ENCODE results near the gene NUP155.
A peak's percentile ranks its signal among the peaks of the same experiment; 100 is the strongest.
"Not testable (repeated sequence)": the region's sequence is repeated elsewhere in the genome, so short reads cannot be mapped to it uniquely, and the experiment has no call there.

Gene NUP155

DNA sequence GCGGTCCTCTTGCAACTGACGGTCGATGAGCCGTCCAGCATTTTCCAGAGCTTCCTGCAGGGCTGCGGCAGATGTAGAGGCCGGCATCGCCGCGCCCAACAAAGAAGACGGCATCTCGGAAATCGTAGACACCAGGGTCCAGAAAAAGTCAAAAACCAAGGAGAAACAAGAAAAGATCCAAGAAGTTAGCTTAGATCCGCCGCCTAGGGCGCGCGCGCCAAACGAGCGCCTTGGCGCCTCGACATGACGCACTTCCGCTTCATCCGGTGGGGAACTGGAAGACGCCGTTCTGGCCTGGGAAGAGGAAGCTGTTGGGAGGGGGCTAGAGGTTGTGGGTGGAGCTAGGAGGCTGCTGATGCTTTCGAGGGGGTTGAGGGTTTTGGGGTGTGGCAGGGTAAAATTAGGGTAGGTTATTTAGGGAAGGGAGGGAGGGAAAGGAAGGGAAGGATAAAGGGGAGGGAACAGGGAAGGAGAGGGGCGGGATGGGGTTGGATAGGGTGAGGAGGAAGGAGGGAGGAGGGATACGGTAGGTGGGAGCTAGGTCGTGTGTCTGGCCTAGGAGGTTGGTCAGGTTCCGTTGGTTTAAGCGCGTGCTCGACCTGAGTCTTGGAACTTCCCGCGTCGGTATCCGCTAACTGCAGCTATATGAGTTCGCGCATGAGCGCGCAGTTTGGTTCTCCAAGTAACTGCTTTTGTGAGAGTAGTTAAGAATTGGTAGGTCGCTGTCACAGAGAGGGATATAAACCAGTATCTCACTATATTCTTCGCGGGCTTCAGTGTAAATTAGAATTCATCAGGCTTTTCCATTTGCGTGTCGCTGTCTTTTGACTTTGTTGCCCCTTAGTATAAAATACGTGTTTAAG is at the start of gene NUP155:
TSS of gene NUP155 (minus strand) at position 243 of the 863 bp plus-strand sequence. CDS start at position 114, 129 bp downstream.
- DNase-seq: peak; percentile 72 to 92

DNA sequence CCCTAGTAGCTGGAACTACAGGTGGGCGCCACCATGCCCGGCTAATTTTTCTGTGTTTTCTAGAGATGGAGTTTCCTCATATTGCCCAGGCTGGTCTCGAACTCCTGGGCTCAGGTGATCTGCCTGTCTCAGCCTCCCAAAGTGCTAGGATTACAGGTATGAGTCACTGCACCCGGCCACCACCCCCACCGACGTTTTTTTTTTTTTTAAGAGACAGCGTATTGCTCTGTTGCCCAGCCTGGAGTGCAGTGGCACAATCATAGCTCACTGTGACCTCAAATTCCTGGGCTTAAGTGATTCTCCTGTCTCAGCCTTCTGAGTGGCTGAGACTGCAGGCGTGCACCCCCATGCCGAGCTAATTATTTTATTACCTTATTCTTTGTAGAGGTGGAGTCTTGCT is 46.4 kb upstream of the NUP155 start:
- DNase-seq: no peak

DNA sequence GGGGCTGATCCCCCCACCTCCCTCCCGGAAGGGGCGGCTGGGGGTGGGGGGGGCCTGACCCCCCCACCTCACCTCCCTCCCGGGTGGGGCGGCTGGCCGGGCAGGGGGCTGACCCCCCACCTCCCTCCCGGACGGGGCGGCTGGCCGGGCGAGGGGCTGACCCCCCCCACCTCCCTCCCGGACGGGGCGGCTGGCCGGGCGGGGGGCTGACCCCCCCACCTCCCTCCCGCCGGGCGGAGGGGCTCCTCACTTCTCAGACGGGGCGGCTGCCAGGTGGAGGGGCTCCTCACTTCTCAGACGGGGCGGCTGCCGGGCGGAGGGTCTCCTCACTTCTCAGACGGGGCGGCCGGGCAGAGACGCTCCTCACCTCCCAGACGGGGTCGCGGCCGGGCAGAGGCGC is 44.5 kb upstream of the NUP155 start:
- not testable (repeated sequence) for DNase-seq

DNA sequence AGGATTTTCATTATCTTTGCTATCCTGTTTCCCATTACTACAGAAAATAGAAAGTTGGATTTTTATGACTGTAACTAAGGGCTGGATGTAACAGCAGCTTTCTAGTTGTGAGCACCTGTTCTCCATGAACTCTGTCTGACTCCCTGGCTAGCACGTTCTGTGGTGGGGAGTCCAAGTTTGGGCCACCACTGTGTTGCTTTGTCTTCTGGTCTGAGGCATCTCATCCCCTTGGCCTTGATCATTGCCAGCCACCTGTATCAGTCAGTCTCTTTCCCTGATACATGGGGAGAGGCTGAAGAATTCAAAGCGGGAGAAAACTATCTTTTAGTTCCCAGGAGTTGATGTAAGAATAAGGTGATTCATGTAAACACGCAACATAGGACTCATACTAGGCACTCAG is 41.6 kb upstream of the NUP155 start:
- DNase-seq: no peak

DNA sequence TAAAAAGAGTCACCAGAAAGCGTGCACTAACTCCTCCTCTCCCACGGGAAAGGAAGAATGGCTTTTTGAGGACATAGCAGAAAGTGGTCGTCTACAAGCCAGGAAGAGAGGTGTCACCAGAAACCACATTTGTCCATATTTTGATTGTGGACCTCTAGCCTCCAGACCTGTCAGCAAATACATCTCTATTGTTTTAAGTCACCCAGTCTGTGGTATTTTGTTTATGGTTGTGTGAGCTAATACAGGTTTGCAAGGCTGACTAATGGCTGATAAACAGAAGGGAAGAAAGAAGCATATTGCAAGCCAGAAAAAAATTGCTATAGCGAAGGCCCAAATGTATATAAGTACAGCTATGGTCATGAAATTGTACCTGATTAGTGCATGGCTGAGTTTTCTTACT is 29.6 kb upstream of the NUP155 start:
- no peak for DNase-seq

DNA sequence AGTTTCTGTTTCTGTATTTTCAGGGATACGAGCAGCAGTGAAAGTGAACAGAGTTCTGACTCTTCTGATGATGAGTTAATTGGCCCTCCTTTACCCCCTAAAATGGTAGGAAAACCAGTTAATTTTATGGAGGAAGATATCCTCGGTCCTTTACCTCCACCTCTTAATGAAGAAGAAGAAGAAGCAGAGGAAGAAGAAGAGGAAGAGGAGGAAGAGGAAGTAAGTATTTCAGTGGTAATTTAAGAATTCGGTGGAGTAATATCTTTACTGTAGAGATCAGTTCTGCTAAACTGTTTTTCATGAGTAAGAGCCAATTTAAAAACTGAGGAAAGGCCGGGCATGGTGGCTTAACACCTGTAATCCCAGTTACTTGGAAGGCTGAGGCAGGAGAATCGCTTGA is 25.4 kb upstream of the NUP155 start:
- DNase-seq: no peak

DNA sequence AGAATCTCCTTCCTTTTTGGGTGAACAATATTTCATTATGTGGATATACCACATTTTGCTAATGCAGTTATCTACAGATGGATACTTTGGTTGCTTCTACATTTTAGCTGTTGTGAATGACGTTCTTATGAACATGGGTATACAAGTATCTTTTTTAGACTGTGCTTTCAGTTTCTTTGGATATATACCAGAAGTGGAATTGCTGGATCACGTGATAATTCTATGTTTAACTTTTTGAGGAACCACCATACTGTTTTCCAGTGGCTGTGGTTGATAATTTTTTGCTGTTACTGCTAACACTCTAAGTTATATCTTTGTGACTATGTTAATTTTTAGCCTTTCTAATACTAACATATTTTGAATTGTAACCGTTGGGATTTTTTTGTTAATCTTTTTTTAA is 20.7 kb upstream of the NUP155 start:
- DNase-seq: peak in 1 of 2 donors; percentile 38

DNA sequence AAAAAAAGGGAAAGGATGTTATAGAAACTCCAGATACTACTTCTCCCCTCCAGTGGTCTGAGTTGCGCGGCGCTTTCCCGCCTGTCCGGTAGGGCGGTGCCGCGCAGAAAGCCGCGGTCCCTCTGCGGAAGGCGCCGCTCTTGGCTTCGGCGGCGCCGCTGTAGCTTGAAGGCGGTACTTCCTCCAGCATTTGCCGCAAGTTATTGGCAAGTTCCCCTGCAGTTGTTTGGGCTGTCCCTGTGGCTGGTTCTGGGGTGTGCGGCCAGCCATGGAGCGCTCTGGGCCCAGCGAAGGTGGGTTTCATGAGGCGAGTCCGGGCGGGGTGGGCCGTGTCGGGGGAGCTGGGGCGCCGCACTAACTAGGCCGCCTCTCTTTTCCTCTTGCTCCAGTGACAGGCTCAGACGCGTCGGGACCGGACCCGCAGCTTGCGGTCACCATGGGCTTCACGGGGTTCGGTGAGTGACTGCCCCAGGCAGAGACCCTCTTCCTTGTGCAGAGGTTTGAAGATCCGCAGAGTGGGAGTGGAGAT is 8.3 kb upstream of the NUP155 start, which contains the start of gene WDR70:
TSS of gene WDR70 (plus strand) at position 219 of the 529 bp plus-strand sequence. CDS start at position 269, 50 bp downstream.
- DNase-seq: peak; percentile 54 to 90

DNA sequence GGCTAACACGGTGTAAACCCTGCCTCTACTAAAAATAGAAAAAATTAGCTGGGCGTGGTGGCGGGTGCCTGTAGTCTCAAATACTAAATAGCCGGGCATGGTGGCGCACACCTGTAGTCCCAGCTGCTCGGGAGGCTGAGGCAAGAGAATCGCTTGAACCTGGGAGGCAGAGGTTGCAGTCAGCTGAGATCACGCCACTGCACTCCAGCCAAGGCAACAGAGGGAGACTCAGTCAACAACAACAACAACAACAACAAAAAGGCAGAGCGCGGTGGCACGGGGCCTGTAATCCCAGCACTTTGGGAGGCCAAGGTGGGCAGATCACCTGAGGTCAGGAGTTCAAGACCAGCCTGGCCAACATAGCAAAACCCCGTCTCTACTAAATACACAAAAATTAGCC is 7.2 kb upstream of the NUP155 start:
- not testable (repeated sequence) for DNase-seq

DNA sequence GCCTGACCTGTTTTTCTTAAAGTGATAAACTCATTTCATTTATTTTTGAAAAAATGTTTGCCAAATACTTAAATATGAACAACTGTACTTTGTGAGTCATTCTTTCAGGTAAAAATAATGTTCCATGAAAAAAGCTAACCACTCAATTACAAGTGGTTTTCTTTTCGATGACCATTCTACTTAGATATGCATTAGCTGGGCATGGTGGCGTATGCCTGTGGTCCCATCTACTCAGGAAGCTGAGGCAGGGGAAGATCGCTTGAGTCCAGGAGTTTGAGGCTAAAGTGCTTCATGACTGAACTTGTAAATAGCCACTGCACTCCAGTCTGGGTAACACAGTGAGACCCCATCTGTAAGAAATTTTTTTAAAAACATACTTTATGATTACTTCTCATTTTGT is 4.2 kb upstream of the NUP155 start:
- DNase-seq: no peak

DNA sequence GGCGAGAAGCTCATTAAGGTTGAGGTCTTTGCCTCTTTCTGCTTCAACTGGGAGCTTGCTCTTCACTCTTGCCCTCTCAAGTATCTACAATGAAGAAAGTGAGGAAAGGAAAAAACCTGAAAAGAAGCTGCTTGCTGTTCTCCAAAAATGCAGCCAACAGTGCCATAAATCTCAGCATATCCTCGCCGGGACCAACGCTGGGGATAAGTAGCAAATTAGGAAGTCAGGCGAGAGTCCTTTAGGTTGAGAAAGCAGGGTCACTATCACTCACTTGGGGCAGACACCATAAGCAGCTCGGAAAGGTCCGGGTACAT is 399 bp downstream of the NUP155 start:
- DNase-seq: no peak

DNA sequence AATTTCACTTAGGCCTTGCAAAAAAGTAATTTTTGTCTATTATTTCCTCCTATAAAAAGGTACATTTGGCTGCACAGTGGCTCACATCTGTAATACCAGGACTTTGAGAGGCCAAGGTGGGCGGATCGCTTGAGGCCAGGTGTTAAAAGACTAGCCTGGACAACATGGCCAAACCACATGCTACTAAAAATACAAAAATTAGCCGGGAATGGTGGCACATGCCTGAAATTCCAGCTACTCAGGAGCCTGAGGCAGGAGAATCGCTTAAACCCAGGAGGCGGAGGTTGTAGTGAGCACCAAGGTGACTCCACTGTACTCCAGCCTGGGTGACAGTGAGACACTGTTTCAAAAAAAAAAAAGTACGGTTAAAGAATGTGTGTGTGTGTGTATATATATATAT is 15.7 kb downstream of the NUP155 start:
- DNase-seq: no peak

DNA sequence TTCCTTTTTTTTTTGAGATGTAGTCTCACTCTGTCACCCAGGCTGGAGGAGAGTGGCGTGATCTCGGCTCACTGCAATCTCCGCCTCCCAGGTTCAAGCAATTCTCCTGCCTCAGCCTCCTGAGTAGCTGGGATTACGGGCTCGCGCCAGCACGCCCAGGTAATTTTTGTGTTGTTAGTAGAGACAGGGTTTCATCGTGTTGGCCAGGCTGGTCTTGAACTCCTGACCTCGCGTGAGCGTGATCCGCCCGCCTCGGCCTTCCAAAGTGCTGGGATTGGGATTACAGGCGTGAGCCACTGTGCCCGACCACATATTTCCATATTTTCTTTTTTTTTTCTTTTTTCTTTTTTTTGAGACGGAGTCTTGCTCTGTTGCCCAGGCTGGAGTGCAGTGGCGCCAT is 28.2 kb downstream of the NUP155 start:
- DNase-seq: not testable (repeated sequence)

DNA sequence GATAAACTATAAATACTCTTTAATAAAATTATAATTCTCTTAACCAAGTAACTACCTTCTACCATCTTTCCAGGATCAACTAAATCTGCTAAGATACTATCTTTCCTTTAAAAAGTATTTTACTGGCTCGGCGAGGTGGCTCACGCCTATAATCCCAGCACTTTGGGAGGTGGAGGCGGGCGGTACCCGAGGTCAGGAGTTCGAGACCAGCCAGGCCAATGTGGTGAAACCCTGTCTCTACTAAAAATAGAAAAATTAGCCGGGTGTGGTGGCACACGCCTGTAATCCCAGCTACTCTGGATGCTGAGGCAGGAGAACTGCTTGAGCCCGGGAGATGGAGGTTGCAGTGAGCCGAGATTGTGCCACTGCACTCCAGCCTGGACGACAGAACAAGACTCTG is 36.2 kb downstream of the NUP155 start:
- DNase-seq: not testable (repeated sequence)

DNA sequence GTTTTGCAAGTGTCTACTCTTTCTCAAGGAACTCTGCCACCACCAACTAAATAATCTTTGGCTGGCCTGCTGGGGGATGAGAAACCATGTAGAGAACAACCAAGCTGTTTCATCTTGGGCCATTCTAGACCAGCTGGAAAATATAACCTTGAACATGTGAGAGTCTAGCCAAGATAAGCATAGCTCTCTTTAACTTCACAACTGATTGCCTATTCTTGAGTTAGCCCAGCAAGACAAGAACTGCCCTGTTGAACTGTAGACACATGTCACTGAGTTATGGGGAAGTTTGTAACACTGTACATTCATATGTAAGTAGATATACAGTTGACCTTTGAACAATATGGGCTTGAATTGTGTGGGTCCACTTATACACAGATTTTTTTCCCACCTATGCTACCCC is 44.4 kb downstream of the NUP155 start:
- no peak for DNase-seq

DNA sequence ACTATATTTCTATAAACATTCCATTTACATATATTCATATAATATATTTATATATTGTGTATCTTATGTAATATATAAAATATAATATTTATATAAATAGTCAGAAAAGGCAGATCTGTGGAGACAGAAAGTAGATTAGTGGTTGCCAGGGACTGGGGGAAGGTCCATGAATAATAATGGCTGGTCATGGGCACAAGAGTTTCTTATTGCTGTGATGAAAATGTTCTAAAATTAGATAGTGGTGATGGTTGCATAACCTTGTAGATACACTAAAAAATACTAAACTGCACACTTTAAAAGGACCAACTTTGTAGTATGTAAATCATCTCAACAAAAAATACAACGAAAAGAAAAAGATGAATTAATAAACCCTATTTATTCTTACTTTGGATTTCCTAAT is 47.3 kb downstream of the NUP155 start:
- no peak for DNase-seq

DNA sequence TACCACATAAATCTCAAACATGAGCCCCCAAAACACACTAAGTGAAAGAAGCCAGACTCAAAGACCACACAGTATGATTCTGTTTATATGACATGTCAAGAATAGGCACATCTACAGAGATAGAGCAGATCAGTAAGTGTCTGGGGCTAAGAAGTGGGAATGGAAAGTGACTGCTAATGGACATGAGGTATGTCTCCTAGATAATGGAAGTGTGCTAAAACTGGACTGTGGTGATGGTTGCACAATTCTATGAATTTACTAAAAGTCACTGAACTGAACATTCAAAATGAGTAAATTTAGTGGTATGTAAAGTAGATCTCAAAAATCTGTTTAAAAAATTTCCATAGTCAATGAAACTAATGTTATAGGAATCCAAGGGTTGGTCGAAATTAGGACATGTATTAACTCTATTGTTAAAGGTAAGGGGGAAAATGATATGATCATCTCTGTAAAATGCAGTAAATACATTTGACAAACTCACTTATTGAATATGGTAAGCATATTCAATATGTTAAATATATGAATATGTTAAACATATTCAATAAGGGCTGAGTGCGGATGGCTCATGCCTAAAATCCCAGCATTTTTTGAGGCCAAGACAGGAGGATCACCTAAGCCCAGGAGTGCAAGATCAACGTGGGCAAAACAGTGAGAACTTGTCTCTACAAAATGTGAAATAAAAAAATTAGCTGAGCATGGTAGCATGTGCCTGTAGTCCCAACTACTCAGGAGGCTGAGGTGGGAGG is 51.7 kb downstream of the NUP155 start:
- DNase-seq: no peak

DNA sequence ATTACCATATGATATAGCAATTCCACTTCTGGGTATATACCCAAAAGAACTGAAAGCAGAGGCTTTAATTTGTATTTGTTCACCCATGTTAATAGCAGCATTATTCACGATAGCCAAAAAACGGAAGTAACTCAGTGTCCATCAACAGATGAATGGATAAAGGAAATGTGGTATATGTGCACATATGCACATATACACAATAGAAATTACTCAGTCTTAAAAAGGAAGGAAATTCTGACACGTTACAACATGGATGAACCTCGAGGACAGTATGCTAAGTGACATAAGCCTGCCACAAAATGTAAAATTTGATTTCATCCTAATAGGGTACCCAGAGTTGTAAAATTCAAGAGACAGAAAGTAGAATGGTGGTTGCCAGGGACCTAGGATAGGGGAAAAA is 54.9 kb downstream of the NUP155 start:
- no peak for DNase-seq

DNA sequence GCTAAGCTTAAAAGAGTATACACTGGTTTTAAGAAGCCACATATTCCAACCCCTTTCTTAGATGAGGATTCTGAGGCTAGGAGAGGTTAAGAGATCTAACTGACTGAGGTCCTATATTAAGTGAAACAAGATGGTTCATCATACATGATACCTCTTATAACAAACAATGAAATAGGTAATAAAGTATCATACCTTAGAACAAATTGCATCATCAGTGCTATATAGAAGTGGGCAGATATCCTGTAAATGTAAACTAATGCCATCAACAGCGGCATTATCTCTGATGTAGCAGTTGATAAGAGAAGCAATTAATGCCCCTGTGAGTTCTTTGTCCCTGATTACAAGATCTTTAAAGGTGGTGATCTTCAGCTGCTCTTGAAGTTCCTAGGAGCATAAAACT is 60.5 kb downstream of the NUP155 start:
- DNase-seq: no peak

DNA sequence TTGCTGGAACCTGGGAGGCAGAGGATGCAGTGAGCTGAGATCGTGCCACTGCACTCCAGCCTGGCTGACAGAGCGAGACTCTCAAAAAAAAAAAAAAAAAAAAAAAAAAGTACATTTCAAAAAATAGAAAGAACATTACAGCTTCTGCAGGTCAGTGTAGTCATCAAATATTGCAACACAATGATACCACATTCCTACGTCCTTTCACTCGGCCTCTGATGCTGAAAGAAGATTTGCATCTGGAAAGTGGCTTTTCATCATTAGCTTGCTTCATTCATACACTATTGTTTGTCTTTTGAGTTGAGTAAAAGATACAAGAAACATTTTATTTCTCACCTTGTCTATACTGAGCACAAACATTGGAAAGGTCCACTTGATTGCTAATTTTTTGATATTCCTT is 62.1 kb downstream of the NUP155 start:
- DNase-seq: no peak

DNA sequence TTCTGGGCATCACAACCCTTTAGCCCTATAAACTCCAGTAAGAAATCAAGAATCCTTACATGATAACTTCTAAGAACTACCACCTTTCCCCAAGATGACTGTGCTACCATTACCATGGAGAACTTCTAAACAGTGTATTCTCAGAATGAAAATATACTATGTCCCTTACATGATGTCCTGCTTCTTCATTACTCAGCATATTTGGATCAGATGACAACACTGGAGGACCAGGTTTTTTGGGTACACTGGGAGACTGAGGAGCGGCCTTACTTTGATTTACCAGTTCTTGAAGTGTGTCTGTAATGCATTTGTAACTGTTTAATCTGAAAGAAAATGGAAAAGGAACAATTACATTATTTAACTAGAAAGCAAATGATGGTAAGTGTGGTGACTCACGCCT is 66.0 kb downstream of the NUP155 start:
- DNase-seq: no peak

DNA sequence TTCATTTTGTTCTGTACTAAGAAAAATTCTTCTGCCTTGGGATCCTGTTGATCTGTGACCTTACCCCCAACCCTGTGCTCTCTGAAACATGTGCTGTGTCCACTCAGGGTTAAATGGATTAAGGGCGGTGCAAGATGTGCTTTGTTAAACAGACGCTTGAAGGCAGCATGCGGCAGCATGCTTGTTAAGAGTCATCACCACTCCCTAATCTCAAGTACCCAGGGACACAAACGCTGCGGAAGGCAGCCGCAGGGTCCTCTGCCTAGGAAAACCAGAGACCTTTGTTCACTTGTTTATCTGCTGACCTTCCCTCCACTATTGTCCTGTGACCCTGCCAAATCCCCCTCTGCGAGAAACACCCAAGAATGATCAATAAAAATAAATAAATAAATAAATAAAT is 74.6 kb downstream of the NUP155 start:
- not testable (repeated sequence) for DNase-seq

DNA sequence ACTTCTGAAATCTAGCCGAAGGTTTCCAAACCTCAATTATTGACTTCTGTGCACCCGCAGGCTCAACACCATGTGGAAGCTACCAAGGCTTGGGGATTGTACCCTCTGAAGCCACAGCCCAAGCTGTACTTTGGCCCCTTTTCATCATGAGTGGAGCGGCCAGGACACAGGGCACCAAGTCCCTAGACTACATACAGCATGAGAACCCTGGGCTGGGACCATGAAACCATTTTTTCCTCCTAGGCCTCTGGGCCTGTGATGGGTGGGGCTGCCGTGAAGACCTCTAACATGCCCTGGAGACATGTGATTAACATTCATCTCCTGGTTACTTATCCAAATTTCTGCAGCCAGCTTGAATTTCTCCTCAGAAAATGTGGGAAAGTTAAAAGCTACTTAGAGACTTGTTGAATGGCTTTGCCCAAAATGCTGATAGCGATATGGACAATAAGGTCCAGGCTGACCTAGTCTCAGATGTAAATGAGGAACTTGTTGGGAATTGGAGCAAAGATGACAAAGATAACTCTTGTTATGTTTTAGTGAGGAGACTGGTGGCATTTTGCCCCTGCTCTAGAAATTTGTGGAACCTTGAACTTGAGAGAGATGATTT is 87.6 kb downstream of the NUP155 start:
- no peak for DNase-seq

DNA sequence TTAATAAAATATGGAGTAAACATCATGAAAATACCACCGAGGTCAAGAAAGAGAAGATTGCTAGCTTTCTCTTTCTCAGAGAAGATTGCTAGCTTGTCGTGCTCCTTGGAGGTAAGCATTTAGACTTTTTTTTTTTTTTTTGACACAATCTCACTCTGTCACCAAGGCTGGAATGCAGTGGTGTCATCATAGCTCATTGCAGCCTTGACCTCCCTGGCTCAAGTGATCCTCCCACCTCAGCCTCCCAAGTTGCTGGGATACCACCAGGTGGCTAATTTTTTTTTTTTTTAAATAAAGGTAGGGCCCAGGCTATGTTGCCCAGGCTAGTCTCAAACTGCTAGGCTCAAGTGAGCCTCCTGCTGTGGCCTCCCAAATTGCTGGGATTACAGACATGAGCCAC is 95.4 kb downstream of the NUP155 start:
- DNase-seq: no peak

All from bone marrow (tissue), 2 donors.